ENCODE results near the gene PPT1.

GRCh38 chr1:40090652-40091355 is 6.2 kb downstream of the PPT1 start:
- TF ChIP-seq POLR2AphosphoS5 (IDR thresholded peaks at IDR 0.05; ENCODE audit: low read depth) (no peak), CTCF (IDR thresholded peaks at IDR 0.05; ENCODE audit: insufficient read depth, low read length) (no peak), GABPA (IDR thresholded peaks at IDR 0.05; ENCODE audit: low read depth) (no peak)
